T-helper 1 cell (primary cell): ENCODE data around the gene ASCC1.
"Not testable (repeated sequence)": the region's sequence is repeated elsewhere in the genome, so short reads cannot be mapped to it uniquely, and the experiment has no call there.

Experiments
- DNase-seq, 5 donors: peaks; one replicate each; pipeline ENCODE4 v3.0.0-alpha.2; 2012 to 2020

The ASCC1 gene

GRCh38 chr10:72123616-72124015 lies 92.5 kb downstream of the ASCC1 start:
- no peak for DNase-seq

DNA sequence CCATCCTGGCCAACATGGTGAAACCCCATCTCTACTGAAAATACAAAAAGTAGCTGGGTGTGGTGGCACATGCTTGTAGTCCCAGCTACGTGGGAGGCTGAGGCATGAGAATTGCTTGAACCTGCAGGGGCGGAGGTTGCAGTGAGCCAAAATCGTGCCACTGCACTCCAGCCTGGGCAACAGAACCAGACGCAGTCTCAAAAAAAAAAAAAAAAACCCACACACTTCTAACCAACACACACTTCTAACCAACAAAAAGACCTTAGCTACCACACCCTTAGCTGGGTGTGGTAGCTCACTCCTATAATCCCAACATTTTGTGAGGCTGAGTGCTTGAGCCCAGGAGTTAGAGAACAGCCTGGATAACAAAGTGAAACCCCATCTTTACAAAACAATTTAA lies 93.9 kb downstream of the ASCC1 start:
- no peak for DNase-seq

DNA sequence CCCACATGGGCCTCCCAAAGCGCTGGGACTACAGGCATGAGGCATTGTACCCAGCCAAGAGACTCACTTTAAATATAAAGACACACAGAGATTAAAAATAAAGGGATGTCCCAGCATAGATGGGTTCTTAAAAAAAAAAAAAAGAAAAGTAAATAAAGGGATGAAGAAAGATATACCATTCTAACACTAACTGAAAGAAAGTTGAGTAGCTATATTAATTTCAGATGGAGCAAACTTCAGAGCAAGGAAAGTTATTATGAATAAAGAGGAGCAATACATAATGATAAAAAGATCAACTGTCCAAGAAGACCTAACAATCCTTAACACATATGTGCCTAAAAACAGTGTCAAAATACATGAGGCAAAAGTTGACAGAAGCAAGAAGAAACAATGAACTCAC lies 94.7 kb downstream of the ASCC1 start:
- no peak for DNase-seq

- DNase-seq: no peak
Measured at GRCh38 chr10:72116372-72116771, 99.7 kb downstream of the ASCC1 start.

GRCh38 chr10:72114706-72115450 lies 101.2 kb downstream of the ASCC1 start:
- no peak for DNase-seq

- no peak for DNase-seq
Measured at GRCh38 chr10:72110673-72111401, 105.2 kb downstream of the ASCC1 start.

DNA sequence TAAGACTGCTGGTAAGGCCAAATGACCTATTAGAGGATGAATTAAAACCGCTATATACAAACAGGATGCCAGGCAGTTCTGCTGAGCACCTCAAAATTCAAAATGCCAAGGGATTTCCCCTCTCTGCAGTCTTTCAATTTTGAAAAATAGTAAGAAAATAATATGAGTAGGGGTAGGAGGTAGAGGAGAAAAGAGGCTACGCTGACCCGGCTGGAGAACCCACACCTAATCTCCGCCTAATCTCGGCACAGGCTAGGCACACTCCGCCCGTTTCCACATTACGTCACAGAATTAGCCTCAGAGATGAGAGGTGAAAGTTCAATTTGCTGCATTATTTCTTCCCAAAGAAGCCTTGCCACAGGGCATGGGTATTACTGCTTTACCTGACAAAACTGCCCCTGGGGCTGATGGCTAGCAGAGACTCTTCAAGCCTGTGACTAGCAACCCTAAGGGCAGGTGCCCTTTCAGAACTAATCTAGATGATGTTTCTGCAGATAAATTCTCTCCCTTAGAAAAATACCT lies 106.4 kb downstream of the ASCC1 start:
- peak in 1 of 5 donors; percentile 28 for DNase-seq

- DNase-seq: no peak
Measured at GRCh38 chr10:72108830-72109635, 107.0 kb downstream of the ASCC1 start.

DNA sequence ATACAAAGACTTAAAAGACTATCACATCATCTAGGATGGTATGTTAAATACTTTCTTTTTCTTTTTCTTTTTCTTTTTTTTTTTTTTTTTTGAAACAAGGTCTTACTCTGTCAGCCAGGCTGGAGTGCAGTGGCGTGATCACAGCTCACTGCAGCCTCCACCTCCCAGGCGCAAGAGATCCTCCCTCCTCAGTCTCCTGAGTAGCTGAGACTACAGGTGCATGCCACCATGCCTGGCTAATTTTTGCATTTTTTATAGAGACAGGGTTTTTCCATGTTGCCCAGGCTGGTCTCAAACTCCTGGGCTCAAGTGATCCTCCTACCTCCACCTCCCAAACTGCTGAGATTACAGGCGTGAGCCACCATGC lies 108.1 kb downstream of the ASCC1 start:
- DNase-seq: not testable (repeated sequence)

GRCh38 chr10:72107325-72108003 lies 108.6 kb downstream of the ASCC1 start:
- DNase-seq: peak in 3 of 5 donors; percentile 27 to 66 (median 46)

GRCh38 chr10:72106896-72107295 lies 109.2 kb downstream of the ASCC1 start:
- no peak for DNase-seq

GRCh38 chr10:72106154-72106849 lies 109.8 kb downstream of the ASCC1 start:
- no peak for DNase-seq

- no peak for DNase-seq
Measured at GRCh38 chr10:72105710-72106109, 110.4 kb downstream of the ASCC1 start.

GRCh38 chr10:72105098-72105475 lies 111.0 kb downstream of the ASCC1 start:
- no peak for DNase-seq

GRCh38 chr10:72104472-72105097 lies 111.5 kb downstream of the ASCC1 start:
- DNase-seq: no peak

- no peak for DNase-seq
Measured at GRCh38 chr10:72099600-72099921, 116.5 kb downstream of the ASCC1 start.

- DNase-seq: no peak
Measured at GRCh38 chr10:72098836-72099599, 117.1 kb downstream of the ASCC1 start.

DNA sequence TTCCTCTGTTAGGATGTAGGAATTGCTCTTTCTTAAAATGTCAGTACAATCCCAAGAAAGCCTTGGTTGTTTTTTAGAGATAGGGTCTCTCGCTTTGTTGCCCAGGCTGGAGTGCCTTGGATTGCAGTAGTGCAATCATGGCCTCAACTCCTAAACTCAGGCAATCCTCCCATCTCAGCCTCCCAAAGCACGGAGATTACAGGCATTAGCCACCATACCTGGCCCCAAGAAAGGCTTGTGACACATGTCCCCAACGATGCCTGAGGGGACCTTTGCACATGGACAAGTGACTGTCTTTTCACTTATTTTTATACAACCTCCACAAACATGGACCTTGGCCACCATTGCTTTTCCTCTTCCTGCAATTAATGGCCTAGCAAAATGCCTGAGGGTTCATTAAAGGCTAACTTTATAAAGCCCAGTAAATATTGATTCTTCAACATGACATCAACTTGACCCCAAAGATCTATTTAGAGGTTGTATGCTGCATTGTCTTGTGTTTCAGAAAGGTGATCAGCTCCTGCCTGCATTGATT lies 117.7 kb downstream of the ASCC1 start:
- no peak for DNase-seq

DNA sequence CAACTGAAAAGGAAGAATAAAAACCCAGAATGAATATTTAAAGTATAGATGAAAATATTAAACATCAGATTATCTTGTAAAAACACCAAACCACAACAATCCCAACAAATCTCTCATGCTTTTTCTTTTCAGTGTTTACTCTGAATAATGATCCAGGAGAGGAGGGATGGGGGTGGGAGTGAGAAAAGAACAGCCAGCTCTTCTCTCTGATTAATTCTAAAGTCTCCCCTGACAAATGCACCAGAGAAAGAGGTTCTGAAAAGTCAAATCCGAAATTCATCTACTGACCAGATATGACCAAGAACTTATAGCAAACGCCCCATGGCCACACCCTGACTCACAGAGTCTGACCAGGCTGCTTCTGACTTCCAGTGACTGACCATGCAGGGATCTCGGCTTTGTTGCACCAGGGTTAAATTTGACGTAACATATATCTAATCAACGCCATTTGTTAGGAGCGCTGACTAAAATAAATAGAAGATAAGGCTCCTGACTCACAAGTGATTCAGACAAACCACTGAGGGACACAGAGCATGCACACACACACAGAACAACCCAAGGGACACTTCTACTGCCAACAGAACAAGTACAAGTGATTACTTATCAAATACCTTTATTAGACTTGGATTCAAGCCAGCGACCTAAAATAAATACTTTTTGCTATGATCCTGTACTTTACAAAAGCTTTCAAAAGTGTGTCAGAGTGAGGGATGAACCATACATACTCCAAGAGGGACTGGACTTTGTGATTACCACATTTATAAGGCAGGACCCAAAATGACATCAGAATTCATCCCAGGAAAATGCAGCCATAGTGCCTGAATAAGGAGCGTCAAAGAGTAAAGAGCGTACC lies 118.4 kb downstream of the ASCC1 start:
- DNase-seq: no peak
